Skeletal muscle tissue (tissue), 4 donors: ENCODE results near the gene SYNGR4. TPM values are rescaled to one million over a fixed set of nuclear protein-coding genes. Genes with fewer than 3 reads are reported as not detected.
"Not testable (repeated sequence)": the region's sequence is repeated elsewhere in the genome, so short reads cannot be mapped to it uniquely, and the experiment has no call there.

Experiments
- H3K27ac ChIP-seq: one replicate; pipeline ENCODE4 v1.7.0; 2013; ENCODE audit warnings: mild to moderate bottlenecking, low read depth, low read length, inconsistent platforms
- H3K27me3 ChIP-seq, 3 donors: one replicate each; pipeline ENCODE4 v1.7.0; 2013; ENCODE audit warnings: low read length in 3 of 3; ENCODE audit not compliant: control insufficient read depth in 3 of 3, insufficient read depth in 3 of 3
- H3K36me3 ChIP-seq, 3 donors: one replicate each; pipeline ENCODE4 v1.7.0; 2013; ENCODE audit warnings: low read length in 3 of 3; ENCODE audit not compliant: control insufficient read depth in 3 of 3, insufficient read depth in 3 of 3
- H3K4me1 ChIP-seq, 3 donors: one replicate each; pipeline ENCODE4 v1.7.0; 2013; ENCODE audit warnings: low read length in 3 of 3, mild to moderate bottlenecking in 3 of 3; ENCODE audit not compliant: control insufficient read depth in 3 of 3, insufficient read depth in 3 of 3
- H3K4me3 ChIP-seq, 3 donors: one replicate each; pipeline ENCODE4 v1.7.0; 2013; ENCODE audit warnings: low read length in 3 of 3
- H3K9ac ChIP-seq, 3 donors: one replicate each; pipeline ENCODE4 v1.7.0; 2013; ENCODE audit warnings: low read length in 3 of 3, mild to moderate bottlenecking in 3 of 3, moderate library complexity in 2 of 3, low read depth in 1 of 3
- H3K9me3 ChIP-seq, 3 donors: one replicate each; pipeline ENCODE4 v1.7.0; 2013; ENCODE audit warnings: low read length in 3 of 3; ENCODE audit not compliant: control insufficient read depth in 3 of 3
- total RNA-seq: library from RNA; depleted of rRNA; stranded (reverse); fragments of >200 nt; gene quantifications from one replicate; pipeline ENCODE4 v1.2.3, GENCODE V29; 2014
- donor health status: Osteomylitis.

The SYNGR4 gene
- not detected for total RNA-seq

DNA sequence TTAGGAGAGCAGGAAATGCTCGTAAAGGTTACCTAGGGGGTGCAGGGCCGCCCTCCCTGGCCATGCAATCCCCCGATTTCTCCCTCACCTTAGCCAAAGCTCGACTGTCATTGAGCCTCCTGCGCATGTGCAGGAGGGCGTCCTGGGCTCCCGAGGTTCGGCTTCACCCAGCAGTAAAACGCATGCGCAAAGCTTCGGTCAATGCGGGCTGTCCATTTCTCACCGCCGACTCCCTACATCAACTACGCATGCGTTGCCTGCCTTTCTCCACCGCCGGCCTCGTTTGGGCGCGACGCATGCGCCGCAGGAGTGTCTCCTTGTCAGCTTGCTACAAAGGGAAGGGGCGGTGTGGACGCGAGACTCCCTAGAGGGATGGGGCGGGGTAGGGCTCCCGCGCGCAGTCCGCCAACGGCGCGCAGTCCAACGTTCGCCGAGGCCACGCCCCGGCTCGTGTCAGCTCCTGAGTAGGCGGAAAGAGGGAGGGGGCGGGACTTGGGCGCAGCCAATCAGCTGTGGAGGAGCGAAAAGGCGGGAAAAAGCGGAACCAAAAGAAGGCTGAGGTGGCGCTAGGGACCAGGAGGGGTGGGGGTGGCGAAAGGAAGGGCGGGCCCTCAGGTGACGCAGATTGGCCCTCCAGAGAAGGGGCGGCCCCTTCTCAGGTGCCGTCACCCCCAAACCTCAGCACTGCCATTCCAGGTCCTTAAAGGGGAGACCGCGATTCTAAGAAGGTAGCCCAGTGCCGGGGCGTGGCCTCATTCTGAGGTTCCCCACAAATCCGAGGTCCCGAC, at the start of gene SYNGR4, which contains the start of gene TMEM143:
Gene SYNGR4 (plus strand): TSS at position 558 of the 788 bp plus-strand sequence. CDS start 1,476 bp downstream, outside the sequence.
Gene TMEM143 (minus strand): TSS at position 131 of the 788 bp plus-strand sequence. CDS start 20 bp downstream, at position 111.
- no peaks in the 10 kb centered on the region for H3K9me3 ChIP-seq
- H3K27ac ChIP-seq: peak within 1 kb of the TSS; percentile 96
- peak within 1 kb of the TSS; percentile 98 to 100 (median 100) for H3K9ac ChIP-seq
- H3K27me3 ChIP-seq: no peaks in the 10 kb centered on the region
- peaks cover 7 to 9% (median 9%) of the 10 kb centered on the region in 3 donors for H3K36me3 ChIP-seq
- peak within 1 kb of the TSS; percentile 98 to 100 (median 99) for H3K4me3 ChIP-seq
- peaks cover 7 to 21% (median 12%) of the 10 kb centered on the region in 3 donors for H3K4me1 ChIP-seq

GRCh38 chr19:48315712-48316111, 48.5 kb upstream of the SYNGR4 start:
- Histone ChIP-seq H3K9me3 (no peaks in the 10 kb centered on the region), H3K4me1 (peaks cover 6 to 9% (median 7%) of the 10 kb centered on the region in 3 donors), H3K27ac (no peak overlapping the region), H3K9ac (no peak overlapping the region), H3K36me3 (no peaks in the 10 kb centered on the region), H3K4me3 (no peak overlapping the region), H3K27me3 (no peaks in the 10 kb centered on the region)

DNA sequence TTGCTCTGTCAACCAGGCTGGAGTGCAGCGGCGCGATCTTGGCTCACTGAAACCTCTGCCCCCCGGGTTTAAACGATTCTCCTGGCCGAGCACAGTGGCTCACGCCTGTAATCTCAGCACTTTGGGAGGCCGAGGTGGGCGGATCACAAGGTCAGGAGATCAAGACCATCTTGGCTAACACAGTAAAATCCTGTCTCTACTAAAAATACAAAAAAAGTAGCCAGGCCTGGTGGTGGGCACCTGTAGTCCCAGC, 46.5 kb upstream of the SYNGR4 start:
- H3K4me3 ChIP-seq, H3K27me3 ChIP-seq, H3K27ac ChIP-seq, H3K9ac ChIP-seq, H3K9me3 ChIP-seq, H3K36me3 ChIP-seq: not testable (repeated sequence)
- H3K4me1 ChIP-seq: peaks cover 14 to 21% (median 20%) of the 10 kb centered on the region in 3 donors

DNA sequence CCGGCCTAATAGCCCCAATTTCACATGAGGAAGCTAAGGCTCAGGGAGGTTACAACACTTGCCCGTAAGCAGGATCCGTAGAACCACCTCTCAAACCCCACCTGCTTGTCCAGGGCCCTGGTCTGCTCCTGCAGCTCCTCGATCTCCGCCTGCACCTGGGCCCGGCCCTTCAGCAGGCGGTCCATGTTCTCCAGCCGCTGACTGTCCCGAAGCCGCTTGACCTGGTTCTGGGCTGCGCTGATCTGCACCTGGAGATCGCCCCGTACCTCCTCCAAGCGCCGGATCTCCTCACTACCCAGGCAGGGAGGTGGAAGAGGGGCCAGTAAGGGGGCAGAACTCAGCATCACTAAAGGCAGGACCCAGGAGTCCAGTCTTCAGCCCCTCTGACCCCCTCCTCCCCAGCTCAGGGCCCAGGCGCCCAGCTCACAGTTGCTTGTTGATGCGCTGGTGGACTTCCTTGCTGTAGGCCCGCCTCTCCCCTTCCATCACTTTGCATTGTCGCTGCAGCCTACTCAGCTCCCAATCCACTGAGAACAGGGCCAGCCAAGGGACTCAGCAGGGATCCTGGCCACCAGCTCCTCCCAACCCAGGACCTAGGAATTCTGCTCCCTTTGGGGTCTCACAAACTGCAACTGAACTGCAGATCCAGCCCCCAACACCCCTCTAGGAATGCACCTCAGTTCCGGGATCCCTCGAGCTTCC, 45.7 kb upstream of the SYNGR4 start:
- Histone ChIP-seq H3K4me1 (peaks cover 15 to 21% (median 20%) of the 10 kb centered on the region in 3 donors), H3K4me3 (no peak overlapping the region), H3K9me3 (no peaks in the 10 kb centered on the region), H3K27me3 (no peaks in the 10 kb centered on the region), H3K9ac (no peak overlapping the region), H3K36me3 (no peaks in the 10 kb centered on the region), H3K27ac (no peak overlapping the region)

DNA sequence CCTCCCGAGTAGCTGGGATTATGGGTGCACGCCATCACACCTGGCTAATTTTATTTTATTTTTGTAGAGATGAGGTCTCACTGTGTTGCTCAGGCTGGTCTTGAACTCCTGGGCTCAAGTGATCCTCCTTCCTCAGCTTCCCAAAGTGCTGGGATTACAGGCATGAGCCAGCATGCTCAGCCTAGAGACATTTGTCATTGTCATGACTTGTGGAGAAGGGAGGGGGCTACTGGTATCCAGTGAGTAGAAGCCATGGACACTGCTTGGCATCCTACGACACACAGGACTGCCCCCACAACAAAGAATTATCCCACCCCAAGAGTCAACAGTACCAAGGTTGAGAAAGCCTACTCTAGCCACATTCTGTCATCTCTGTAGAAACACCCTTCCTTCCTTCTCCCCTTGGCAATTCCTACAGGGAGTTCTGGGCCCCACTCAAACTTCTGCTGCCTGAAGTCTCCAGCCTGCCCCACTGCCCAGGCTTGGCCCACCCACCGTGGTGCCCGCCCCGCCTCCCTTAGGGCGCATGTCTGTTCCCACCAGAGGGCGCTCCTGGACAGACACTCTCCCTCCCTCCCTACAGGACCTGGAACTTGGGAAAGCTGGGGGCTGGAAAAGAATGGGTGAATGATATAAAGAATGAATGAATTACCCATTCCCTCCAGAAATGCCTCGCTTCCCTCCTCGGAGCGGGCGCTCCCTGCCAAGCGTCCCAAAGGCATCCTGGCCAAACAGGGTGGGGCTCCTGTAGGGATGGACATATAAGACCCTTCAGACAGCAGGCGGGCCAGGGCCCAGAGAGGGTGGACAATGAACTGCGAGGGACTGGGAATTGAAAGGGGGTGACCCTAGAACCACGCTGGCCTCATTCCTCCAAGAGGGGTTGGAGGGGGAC, 44.3 kb upstream of the SYNGR4 start:
- Histone ChIP-seq H3K27ac (peak overlapping the region; percentile 19), H3K9me3 (no peaks in the 10 kb centered on the region), H3K27me3 (no peaks in the 10 kb centered on the region), H3K36me3 (no peaks in the 10 kb centered on the region), H3K9ac (no peak overlapping the region), H3K4me3 (no peak overlapping the region), H3K4me1 (peaks cover 15 to 20% (median 18%) of the 10 kb centered on the region in 3 donors)

DNA sequence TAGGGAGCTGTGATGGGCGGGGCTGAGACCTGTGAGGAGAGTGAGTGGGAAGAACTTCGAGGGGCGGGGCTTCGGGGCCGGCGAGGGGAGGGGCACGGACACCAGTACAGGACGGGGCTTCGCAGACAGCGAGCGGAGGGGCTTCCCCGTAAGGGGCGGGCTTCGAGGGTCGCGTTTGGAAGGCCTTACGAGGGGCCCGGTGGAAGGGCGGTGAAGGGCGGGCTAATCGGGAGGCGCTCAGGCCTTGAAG, 42.9 kb upstream of the SYNGR4 start:
- Histone ChIP-seq H3K4me3 (peak overlapping the region; percentile 75 to 89 (median 76)), H3K9me3 (no peaks in the 10 kb centered on the region), H3K36me3 (no peaks in the 10 kb centered on the region), H3K4me1 (peaks cover 15 to 28% (median 20%) of the 10 kb centered on the region in 3 donors), H3K27me3 (no peaks in the 10 kb centered on the region), H3K9ac (peak overlapping the region; percentile 91 to 92 (median 91)), H3K27ac (peak overlapping the region; percentile 94)

GRCh38 chr19:48321622-48322591, 42.3 kb upstream of the SYNGR4 start:
- Histone ChIP-seq H3K27me3 (no peaks in the 10 kb centered on the region), H3K4me3 (peak overlapping the region; percentile 75 to 89 (median 76)), H3K27ac (peak overlapping the region; percentile 94), H3K36me3 (no peaks in the 10 kb centered on the region), H3K9ac (peak overlapping the region; percentile 91 to 92 (median 91)), H3K4me1 (peaks cover 15 to 31% (median 20%) of the 10 kb centered on the region in 3 donors), H3K9me3 (no peaks in the 10 kb centered on the region)

DNA sequence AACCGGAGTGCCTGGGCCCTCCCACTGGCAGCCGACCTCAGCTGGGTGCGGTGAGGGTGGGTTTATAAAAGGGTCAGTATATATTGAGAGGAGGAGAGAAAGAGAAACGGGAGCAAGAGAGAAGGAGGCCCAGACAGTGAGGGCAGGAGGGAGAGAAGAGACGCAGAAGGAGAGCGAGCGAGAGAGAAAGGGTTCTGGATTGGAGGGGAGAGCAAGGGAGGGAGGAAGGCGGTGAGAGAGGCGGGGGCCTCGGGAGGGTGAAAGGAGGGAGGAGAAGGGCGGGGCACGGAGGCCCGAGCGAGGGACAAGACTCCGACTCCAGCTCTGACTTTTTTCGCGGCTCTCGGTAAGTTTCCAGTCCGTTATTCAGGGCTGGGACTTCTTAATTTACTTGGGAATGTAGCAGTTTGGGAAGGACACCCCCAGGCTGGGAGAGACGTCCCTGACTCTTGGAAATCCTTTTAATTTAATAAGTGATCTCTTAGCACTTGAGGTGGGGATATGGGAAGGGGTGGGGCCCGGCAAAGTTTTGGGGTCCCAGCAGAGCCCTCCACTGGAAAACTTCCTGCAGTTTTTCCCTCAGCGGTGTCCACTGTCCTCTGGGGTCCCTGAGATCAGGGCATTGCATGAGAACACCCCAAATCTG, 38.8 kb upstream of the SYNGR4 start, which contains the start of gene EMP3:
Gene EMP3 (plus strand): TSS at position 288 of the 646 bp plus-strand sequence. CDS start 1,293 bp downstream, outside the sequence.
- peaks cover 19 to 35% (median 21%) of the 10 kb centered on the region in 3 donors for H3K4me1 ChIP-seq
- no peaks in the 10 kb centered on the region for H3K9me3 ChIP-seq
- H3K4me3 ChIP-seq: peak within 1 kb of the TSS; percentile 62 to 80 (median 67)
- peak within 1 kb of the TSS; percentile 82 for H3K27ac ChIP-seq
- H3K36me3 ChIP-seq: peaks cover 0 to 8% (median 4%) of the 10 kb centered on the region in 3 donors
- peak within 1 kb of the TSS; percentile 75 to 77 (median 76) for H3K9ac ChIP-seq
- no peaks in the 10 kb centered on the region for H3K27me3 ChIP-seq
